Stomach (tissue), 4 donors: ENCODE measurements around the gene SND1.

Experiments used
- CTCF ChIP-seq, 7 experiments: fragments of 450-650 bp in 4 of 7; fragments of 200-600 bp in 3 of 7; sonication (generic) in 3 of 7; IDR thresholded peaks; one replicate each; pipeline ENCODE4 v1.5.1; 2016 to 2019; ENCODE audit warnings: antibody characterized with exemption in 7 of 7, control low read depth in 2 of 7, mild to moderate bottlenecking in 1 of 7
- POLR2AphosphoS5 ChIP-seq, 3 donors: sonication (generic); formaldehyde crosslinking; IDR thresholded peaks; one replicate each; pipeline ENCODE4 v1.6.1; 2016; ENCODE audit warnings: antibody characterized with exemption in 3 of 3

- no peak for TF ChIP-seq CTCF (IDR thresholded peaks at IDR 0.05)
- TF ChIP-seq POLR2AphosphoS5 (IDR thresholded peaks at IDR 0.05) = no peak
Measured at GRCh38 chr7:127877951-127878350, 226.0 kb downstream of the SND1 start.
